ENCODE results near the gene PSMD2. TPM values are rescaled to one million over a fixed set of nuclear protein-coding genes. Genes with fewer than 3 reads are reported as not detected.

Gene PSMD2
- total and polyA plus RNA-seq, 7 donors: 105 to 246 (median 174) TPM

DNA sequence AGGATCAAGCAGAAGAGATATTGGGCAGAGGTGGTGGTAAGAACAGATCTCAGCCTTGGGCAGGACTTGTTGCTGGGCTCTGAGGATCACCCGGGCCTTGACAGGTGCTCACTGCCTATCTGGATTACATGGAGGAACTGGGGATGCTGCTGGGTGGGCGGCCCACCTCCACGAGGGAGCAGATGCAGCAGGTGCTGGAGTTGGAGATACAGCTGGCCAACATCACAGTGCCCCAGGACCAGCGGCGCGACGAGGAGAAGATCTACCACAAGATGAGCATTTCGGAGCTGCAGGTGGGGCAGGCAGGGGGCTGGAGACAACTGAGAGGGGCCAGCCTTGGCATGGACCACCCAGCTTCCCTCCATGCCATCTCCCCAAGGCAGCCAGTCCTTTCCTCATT lies 15.4 kb upstream of the PSMD2 start:
- H3K4me1 ChIP-seq: no peaks in the 10 kb centered on the region
- H3K27ac ChIP-seq: no peak overlapping the region
- WGBS, 2 donors: 89 to 93% methylated on average over 8 of the region's 8 CpGs
- intact Hi-C loops (cut with DNase I): no loop called here
- peaks cover 0 to 9% (median 0%) of the 10 kb centered on the region in 3 donors for H3K27me3 ChIP-seq
- no peaks in the 10 kb centered on the region for H3K9me3 ChIP-seq
- no peak for TF ChIP-seq POLR2A (IDR thresholded peaks at IDR 0.05)
- no peak for TF ChIP-seq POLR2AphosphoS5 (IDR thresholded peaks at IDR 0.05)
- TF ChIP-seq EP300 (IDR thresholded peaks at IDR 0.05): no peak
- TF ChIP-seq, protein P1, sequence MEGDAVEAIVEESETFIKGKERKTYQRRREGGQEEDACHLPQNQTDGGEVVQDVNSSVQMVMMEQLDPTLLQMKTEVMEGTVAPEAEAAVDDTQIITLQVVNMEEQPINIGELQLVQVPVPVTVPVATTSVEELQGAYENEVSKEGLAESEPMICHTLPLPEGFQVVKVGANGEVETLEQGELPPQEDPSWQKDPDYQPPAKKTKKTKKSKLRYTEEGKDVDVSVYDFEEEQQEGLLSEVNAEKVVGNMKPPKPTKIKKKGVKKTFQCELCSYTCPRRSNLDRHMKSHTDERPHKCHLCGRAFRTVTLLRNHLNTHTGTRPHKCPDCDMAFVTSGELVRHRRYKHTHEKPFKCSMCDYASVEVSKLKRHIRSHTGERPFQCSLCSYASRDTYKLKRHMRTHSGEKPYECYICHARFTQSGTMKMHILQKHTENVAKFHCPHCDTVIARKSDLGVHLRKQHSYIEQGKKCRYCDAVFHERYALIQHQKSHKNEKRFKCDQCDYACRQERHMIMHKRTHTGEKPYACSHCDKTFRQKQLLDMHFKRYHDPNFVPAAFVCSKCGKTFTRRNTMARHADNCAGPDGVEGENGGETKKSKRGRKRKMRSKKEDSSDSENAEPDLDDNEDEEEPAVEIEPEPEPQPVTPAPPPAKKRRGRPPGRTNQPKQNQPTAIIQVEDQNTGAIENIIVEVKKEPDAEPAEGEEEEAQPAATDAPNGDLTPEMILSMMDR (IDR thresholded peaks at IDR 0.05): no peak
- no peak for DNase-seq
- H3K4me3 ChIP-seq: no peak overlapping the region
- H3K36me3 ChIP-seq: no peaks in the 10 kb centered on the region

DNA sequence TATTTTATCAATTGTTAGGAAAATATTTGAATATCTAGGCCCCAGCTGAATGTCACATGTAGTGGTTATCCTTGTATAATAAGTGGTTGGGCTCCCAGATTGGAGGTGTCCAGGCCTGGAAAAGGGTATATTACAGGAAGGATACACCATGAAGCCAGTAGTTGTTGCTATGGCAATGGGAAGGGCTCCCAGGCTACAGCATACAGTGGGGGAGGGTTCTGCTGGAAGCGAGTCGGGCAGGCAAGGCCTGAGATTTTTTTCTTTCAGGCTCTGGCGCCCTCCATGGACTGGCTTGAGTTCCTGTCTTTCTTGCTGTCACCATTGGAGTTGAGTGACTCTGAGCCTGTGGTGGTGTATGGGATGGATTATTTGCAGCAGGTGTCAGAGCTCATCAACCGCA lies 14.3 kb upstream of the PSMD2 start:
- H3K9me3 ChIP-seq: no peaks in the 10 kb centered on the region
- intact Hi-C loops (cut with DNase I): no loop called here
- 16 to 31% methylated on average over 4 of the region's 4 CpGs for WGBS, 2 donors
- H3K27ac ChIP-seq: no peak overlapping the region
- no peak for DNase-seq
- H3K4me3 ChIP-seq: no peak overlapping the region
- peaks cover 0 to 19% (median 0%) of the 10 kb centered on the region in 3 donors for H3K27me3 ChIP-seq
- no peaks in the 10 kb centered on the region for H3K36me3 ChIP-seq
- TF ChIP-seq, protein P1 (IDR thresholded peaks at IDR 0.05): no peak
- TF ChIP-seq EP300 (IDR thresholded peaks at IDR 0.05) (no peak), POLR2AphosphoS5 (IDR thresholded peaks at IDR 0.05) (no peak), POLR2A (IDR thresholded peaks at IDR 0.05) (no peak)
- no peaks in the 10 kb centered on the region for H3K4me1 ChIP-seq

DNA sequence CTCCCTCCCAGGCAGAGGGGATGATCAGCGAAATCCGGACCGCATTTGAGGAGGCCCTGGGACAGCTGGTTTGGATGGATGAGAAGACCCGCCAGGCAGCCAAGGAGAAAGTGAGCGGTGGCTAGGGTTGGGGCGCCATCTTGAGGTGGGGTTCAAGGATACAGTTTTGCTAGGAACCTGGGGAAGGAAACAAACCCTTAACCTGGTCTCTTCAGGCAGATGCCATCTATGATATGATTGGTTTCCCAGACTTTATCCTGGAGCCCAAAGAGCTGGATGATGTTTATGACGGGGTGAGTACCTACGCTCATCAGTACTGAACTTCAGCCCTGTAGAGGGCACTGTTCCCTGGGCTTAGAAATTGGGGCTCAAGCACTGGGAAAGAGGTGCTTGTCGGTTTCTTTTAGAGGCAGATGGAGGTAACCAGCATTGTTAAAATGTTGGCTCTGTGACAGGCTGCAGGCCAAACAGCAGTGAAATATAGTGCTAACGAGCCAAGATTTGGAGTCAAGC lies 9.6 kb upstream of the PSMD2 start:
- no peaks in the 10 kb centered on the region for H3K36me3 ChIP-seq
- TF ChIP-seq EP300 (IDR thresholded peaks at IDR 0.05): no peak
- TF ChIP-seq POLR2A (IDR thresholded peaks at IDR 0.05): no peak
- TF ChIP-seq, protein P1 (IDR thresholded peaks at IDR 0.05): peak in 3 of 4 experiments; percentile 30 to 51 (median 37)
- no peaks in the 10 kb centered on the region for H3K9me3 ChIP-seq
- no peaks in the 10 kb centered on the region for H3K4me1 ChIP-seq
- DNase-seq: no peak
- intact Hi-C loops (cut with DNase I): no loop called here
- peaks cover 0 to 19% (median 0%) of the 10 kb centered on the region in 3 donors for H3K27me3 ChIP-seq
- WGBS, 2 donors: 4 to 14% methylated on average over 10 of the region's 10 CpGs
- H3K4me3 ChIP-seq: no peak overlapping the region
- H3K27ac ChIP-seq: no peak overlapping the region

DNA sequence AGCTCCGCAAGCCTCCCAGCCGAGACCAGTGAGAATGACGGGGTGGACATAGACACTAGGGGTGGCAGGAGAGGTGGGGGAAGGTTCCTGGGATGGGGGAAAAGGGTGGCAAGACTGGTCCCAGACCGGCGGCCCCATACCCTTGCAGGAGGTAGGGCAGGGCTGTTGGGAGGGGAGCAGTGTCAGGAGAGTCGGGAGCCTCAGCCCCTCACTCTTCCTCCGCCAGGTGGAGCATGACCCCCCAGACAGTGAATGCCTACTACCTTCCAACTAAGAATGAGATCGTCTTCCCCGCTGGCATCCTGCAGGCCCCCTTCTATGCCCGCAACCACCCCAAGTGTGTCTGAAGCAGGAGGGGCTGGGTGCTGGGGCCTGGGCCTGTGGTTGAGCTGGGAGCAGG lies 8.7 kb upstream of the PSMD2 start:
- no peaks in the 10 kb centered on the region for H3K9me3 ChIP-seq
- 88 to 94% methylated on average over 10 of the region's 10 CpGs for WGBS, 2 donors
- TF ChIP-seq, protein P1 (IDR thresholded peaks at IDR 0.05): no peak
- TF ChIP-seq EP300 (IDR thresholded peaks at IDR 0.05): no peak
- no peak for TF ChIP-seq POLR2AphosphoS5 (IDR thresholded peaks at IDR 0.05)
- no peak for TF ChIP-seq POLR2A (IDR thresholded peaks at IDR 0.05)
- H3K27me3 ChIP-seq: peaks cover 0 to 19% (median 0%) of the 10 kb centered on the region in 3 donors
- no peak overlapping the region for H3K27ac ChIP-seq
- H3K4me3 ChIP-seq: no peak overlapping the region
- H3K36me3 ChIP-seq: no peaks in the 10 kb centered on the region
- intact Hi-C loops (cut with DNase I): no loop called here
- DNase-seq: no peak
- H3K4me1 ChIP-seq: no peaks in the 10 kb centered on the region

All from sigmoid colon (tissue), 7 donors.